Vagina (tissue), 2 donors: ENCODE results near the gene DNAJC7. TPM values are rescaled to one million over a fixed set of nuclear protein-coding genes. Genes with fewer than 3 reads are reported as not detected.

Source experiments
- DNase-seq, 2 donors: peaks; one replicate each; pipeline ENCODE4 v3.0.0-alpha.2; 2017; ENCODE audit errors: extremely low spot score in 2 of 2
- H3K27ac ChIP-seq: fragments of 200-600 bp; sonication (generic); one replicate; pipeline ENCODE4 v1.5.1; 2019
- H3K27me3 ChIP-seq: fragments of 200-600 bp; sonication (generic); one replicate; pipeline ENCODE4 v1.5.1; 2019
- H3K36me3 ChIP-seq, 2 donors: fragments of 200-600 bp; sonication (generic); one replicate each; pipeline ENCODE4 v1.5.1; 2017 to 2019
- H3K4me1 ChIP-seq: fragments of 200-600 bp; sonication (generic); one replicate; pipeline ENCODE4 v1.5.1; 2019
- H3K4me3 ChIP-seq, 2 donors: fragments of 200-600 bp; sonication (generic); 1 replicate in 1 of 2; 2 replicates in 1 of 2; pipeline ENCODE4 v1.5.1; 2016 to 2019
- H3K9me3 ChIP-seq: fragments of 200-600 bp; sonication (generic); one replicate; pipeline ENCODE4 v1.5.1; 2019
- POLR2A ChIP-seq, 2 donors: fragments of 450-650 bp; IDR thresholded peaks; one replicate each; pipeline ENCODE4 v1.6.1; 2017; ENCODE audit warnings: antibody characterized with exemption in 2 of 2, mild to moderate bottlenecking in 2 of 2, moderate library complexity in 2 of 2
- POLR2AphosphoS5 ChIP-seq, 2 donors: sonication (generic); formaldehyde crosslinking; IDR thresholded peaks; one replicate each; pipeline ENCODE4 v1.9.0; 2017; ENCODE audit warnings: antibody characterized with exemption in 2 of 2, mild to moderate bottlenecking in 2 of 2, low read depth in 1 of 2; ENCODE audit not compliant: insufficient read depth in 1 of 2
- intact Hi-C: fragments of 100-400 bp; cut with DNase I; formaldehyde crosslinking; loops from one replicate; pipeline ENCODE4 v1.15.1; 2023
- total RNA-seq: library from RNA; depleted of rRNA; stranded (reverse); fragments of >200 nt; gene quantifications from one replicate; pipeline ENCODE4 v1.2.3, GENCODE V29; 2016
- TF ChIP-seq, protein P1 (sequence below), 3 experiments: fragments of 450-650 bp in 2 of 3; fragments of 200-600 bp in 1 of 3; sonication (generic) in 1 of 3; IDR thresholded peaks; one replicate each; pipeline ENCODE4 v1.5.1; 2017 to 2019; ENCODE audit warnings: antibody characterized with exemption in 3 of 3, mild to moderate bottlenecking in 2 of 3, moderate library complexity in 2 of 3

DNAJC7 gene
- total RNA-seq, 1 donor from 2014 or later, result 60.2 TPM

GRCh38 chr17:42009170-42009569 is 8.1 kb downstream of the DNAJC7 start:
- no peak for DNase-seq
- no peaks in the 10 kb centered on the region for H3K36me3 ChIP-seq
- no peak overlapping the region for H3K4me3 ChIP-seq
- no peaks in the 10 kb centered on the region for H3K9me3 ChIP-seq
- H3K27me3 ChIP-seq, result no peaks in the 10 kb centered on the region
- intact Hi-C loops, result no loop called here
- peaks cover 73% of the 10 kb centered on the region for H3K4me1 ChIP-seq
- no peak overlapping the region for H3K27ac ChIP-seq
- no peak for TF ChIP-seq POLR2A (IDR thresholded peaks at IDR 0.05)
- TF ChIP-seq, protein P1, sequence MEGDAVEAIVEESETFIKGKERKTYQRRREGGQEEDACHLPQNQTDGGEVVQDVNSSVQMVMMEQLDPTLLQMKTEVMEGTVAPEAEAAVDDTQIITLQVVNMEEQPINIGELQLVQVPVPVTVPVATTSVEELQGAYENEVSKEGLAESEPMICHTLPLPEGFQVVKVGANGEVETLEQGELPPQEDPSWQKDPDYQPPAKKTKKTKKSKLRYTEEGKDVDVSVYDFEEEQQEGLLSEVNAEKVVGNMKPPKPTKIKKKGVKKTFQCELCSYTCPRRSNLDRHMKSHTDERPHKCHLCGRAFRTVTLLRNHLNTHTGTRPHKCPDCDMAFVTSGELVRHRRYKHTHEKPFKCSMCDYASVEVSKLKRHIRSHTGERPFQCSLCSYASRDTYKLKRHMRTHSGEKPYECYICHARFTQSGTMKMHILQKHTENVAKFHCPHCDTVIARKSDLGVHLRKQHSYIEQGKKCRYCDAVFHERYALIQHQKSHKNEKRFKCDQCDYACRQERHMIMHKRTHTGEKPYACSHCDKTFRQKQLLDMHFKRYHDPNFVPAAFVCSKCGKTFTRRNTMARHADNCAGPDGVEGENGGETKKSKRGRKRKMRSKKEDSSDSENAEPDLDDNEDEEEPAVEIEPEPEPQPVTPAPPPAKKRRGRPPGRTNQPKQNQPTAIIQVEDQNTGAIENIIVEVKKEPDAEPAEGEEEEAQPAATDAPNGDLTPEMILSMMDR (IDR thresholded peaks at IDR 0.05), result no peak
- TF ChIP-seq POLR2AphosphoS5 (IDR thresholded peaks at IDR 0.05; ENCODE audit: insufficient read depth in 1 of 2, low read depth in 1 of 2), result no peak

GRCh38 chr17:42005166-42005565 is 12.1 kb downstream of the DNAJC7 start:
- peaks cover 0 to 21% of the 10 kb centered on the region in 2 donors for H3K36me3 ChIP-seq
- H3K27me3 ChIP-seq, result no peaks in the 10 kb centered on the region
- no peak for DNase-seq
- peaks cover 36% of the 10 kb centered on the region for H3K4me1 ChIP-seq
- intact Hi-C loops, result no loop called here
- H3K4me3 ChIP-seq, result no peak overlapping the region
- H3K27ac ChIP-seq, result no peak overlapping the region
- peak in 1 of 2 donors; percentile 28 for TF ChIP-seq POLR2AphosphoS5 (IDR thresholded peaks at IDR 0.05; ENCODE audit: insufficient read depth in 1 of 2, low read depth in 1 of 2)
- TF ChIP-seq POLR2A (IDR thresholded peaks at IDR 0.05), result no peak
- TF ChIP-seq, protein P1 (IDR thresholded peaks at IDR 0.05), result no peak
- no peaks in the 10 kb centered on the region for H3K9me3 ChIP-seq

DNA sequence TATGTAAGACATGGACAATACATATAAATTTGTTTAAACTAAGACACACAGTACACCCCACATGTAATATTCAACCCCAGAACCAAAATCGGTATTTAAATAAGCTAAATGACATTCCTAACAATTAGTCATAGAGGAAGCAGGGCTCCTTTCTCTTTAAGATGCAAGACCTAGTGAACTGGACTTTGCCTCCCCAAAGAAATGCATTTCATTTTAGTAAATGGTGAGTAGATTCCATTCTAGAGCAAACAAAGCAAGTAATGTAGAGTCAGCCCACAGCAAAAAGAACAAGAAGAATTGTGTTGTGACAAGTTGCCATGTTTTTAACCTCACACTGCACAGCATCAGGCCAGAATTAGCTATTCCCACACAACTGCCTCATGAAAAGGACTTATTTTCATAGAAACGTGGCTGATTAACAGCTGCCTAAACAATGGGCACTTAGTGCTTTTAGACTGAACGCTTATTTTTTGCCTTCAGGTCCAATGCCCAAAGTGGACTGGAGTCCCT is 14.4 kb downstream of the DNAJC7 start:
- TF ChIP-seq POLR2A (IDR thresholded peaks at IDR 0.05), result no peak
- no peak for TF ChIP-seq POLR2AphosphoS5 (IDR thresholded peaks at IDR 0.05; ENCODE audit: insufficient read depth in 1 of 2, low read depth in 1 of 2)
- TF ChIP-seq, protein P1 (IDR thresholded peaks at IDR 0.05), result no peak
- no peak for DNase-seq
- H3K27me3 ChIP-seq, result no peaks in the 10 kb centered on the region
- H3K4me3 ChIP-seq, result no peak overlapping the region
- peaks cover 24% of the 10 kb centered on the region for H3K4me1 ChIP-seq
- intact Hi-C loops, result no loop called here
- peaks cover 0 to 41% of the 10 kb centered on the region in 2 donors for H3K36me3 ChIP-seq
- H3K27ac ChIP-seq, result no peak overlapping the region
- H3K9me3 ChIP-seq, result no peaks in the 10 kb centered on the region

DNA sequence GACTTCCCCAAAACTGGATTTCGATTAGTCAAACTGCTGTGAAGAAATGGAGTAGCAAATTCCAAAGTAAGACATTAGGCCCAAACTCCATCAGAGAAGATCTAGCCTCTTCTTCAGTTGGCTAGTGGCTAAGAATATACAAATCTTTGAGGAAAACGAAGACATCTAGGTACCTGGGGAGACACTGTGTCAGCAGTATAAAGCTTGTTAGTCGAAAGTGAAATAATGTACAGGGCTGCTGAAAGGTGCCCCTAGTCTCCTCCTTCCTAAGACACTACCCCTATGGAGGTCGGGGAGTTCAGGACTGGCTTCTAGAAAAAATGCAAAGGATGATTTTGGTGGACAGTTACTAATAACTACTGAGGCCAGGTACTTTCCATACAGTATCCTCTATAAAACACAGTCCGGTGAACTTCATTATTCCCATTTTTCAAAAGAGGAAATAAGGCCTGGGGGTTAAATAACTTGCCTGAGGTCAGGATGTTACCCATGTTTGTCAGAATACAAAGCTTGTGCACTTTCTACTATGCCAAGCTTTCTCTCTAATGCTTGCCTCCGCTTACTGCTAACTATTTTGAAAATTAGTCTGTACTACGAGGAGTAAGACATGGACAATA is 15.0 kb downstream of the DNAJC7 start:
- TF ChIP-seq POLR2A (IDR thresholded peaks at IDR 0.05) (no peak), POLR2AphosphoS5 (IDR thresholded peaks at IDR 0.05; ENCODE audit: insufficient read depth in 1 of 2, low read depth in 1 of 2) (no peak)
- TF ChIP-seq, protein P1 (IDR thresholded peaks at IDR 0.05), result no peak
- DNase-seq, result no peak
- H3K9me3 ChIP-seq, result no peaks in the 10 kb centered on the region
- intact Hi-C loops, result no loop called here
- peaks cover 0 to 47% of the 10 kb centered on the region in 2 donors for H3K36me3 ChIP-seq
- H3K4me3 ChIP-seq, result no peak overlapping the region
- H3K27ac ChIP-seq, result no peak overlapping the region
- peaks cover 24% of the 10 kb centered on the region for H3K4me1 ChIP-seq
- no peaks in the 10 kb centered on the region for H3K27me3 ChIP-seq

DNA sequence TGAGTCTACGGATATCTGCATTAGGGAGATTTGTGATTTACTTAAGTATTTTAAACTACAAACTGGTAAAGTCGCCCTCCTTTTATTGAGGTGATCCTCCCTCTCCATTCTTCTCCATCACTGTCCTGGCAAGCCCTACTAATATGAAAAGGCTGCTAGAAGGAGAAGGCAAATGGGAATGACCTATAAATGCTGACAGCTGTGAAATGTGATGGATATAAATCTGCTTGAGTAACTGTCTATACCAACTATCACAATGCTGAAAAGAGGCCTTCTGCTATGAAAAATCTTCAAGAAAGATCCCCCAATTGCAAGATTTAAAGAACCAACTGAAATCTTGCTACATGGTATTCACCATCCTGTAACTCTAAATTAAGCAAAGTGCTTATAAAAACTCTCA is 15.5 kb downstream of the DNAJC7 start:
- intact Hi-C loops, result no loop called here
- H3K4me1 ChIP-seq, result peaks cover 24% of the 10 kb centered on the region
- peaks cover 2 to 52% of the 10 kb centered on the region in 2 donors for H3K36me3 ChIP-seq
- no peaks in the 10 kb centered on the region for H3K9me3 ChIP-seq
- TF ChIP-seq, protein P1 (IDR thresholded peaks at IDR 0.05), result no peak
- TF ChIP-seq POLR2AphosphoS5 (IDR thresholded peaks at IDR 0.05; ENCODE audit: insufficient read depth in 1 of 2, low read depth in 1 of 2) (no peak), POLR2A (IDR thresholded peaks at IDR 0.05) (no peak)
- DNase-seq, result no peak
- no peaks in the 10 kb centered on the region for H3K27me3 ChIP-seq
- no peak overlapping the region for H3K4me3 ChIP-seq
- H3K27ac ChIP-seq, result no peak overlapping the region
